GM21825 (cell line): ENCODE results near the gene AP2S1.
"Not testable (repeated sequence)": the region's sequence is repeated elsewhere in the genome, so short reads cannot be mapped to it uniquely, and the experiment has no call there.

Experiments used
- ATAC-seq: cut with Tn5 transposase; IDR thresholded peaks from one replicate; pipeline ENCODE4 v1.9.1; 2021; ENCODE audit warnings: mild to moderate bottlenecking, moderate library complexity; ENCODE audit not compliant: unreplicated experiment

AP2S1 gene

DNA sequence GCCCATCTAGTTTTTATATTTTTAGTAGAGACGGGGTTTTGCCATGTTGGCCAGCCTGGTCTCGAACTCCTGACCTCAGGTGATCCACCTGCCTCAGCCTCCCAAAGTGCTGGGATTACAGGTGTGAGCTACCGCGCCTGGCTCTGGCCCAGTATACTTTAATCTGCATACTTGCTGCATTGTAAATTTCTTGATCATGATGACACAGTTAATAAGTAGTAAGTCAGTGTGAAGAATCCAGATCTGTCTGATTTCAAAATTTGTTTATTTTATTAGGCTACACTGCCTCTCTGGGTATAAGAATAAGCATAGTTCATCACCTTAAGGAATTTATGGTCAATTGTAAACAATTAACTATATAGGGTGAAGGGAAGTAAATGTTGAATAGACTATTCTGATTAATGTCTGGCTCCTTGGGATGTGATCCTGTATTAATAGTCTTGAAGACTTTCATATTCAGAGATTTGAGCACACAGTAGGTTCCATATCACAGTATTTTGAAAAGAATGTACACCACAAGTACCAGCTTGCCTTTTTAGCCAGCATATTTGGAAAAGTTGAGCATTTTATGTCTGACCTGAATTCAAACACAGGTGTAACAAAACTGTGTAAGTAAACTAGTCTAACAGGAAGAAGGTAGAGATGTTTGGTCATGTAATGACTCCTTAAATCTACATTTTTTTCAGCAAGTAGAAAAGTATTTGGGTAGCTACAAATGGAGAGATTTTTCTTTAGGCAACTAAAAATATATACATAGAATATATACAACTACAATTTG, 17.6 kb upstream of the AP2S1 start:
- ATAC-seq = no peak

DNA sequence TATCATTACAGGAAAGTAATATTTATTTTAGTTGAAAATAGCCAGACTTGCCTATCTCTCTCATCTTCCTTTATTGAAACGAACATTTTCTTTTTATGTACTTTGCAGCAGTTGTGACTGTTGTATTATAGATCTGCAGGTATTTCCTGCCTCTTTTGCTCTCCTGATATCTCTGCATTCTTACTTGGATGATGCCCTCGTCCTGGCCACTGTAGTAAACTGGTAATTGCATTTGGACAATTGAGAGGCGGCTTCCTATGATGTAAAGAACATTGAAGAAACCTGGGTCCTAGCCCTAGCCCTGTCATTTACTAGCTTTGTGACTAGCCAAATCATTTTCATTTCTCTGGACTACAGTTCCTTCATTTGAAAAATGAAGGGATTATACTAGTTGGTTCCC, 16.5 kb upstream of the AP2S1 start:
- ATAC-seq = no peak

DNA sequence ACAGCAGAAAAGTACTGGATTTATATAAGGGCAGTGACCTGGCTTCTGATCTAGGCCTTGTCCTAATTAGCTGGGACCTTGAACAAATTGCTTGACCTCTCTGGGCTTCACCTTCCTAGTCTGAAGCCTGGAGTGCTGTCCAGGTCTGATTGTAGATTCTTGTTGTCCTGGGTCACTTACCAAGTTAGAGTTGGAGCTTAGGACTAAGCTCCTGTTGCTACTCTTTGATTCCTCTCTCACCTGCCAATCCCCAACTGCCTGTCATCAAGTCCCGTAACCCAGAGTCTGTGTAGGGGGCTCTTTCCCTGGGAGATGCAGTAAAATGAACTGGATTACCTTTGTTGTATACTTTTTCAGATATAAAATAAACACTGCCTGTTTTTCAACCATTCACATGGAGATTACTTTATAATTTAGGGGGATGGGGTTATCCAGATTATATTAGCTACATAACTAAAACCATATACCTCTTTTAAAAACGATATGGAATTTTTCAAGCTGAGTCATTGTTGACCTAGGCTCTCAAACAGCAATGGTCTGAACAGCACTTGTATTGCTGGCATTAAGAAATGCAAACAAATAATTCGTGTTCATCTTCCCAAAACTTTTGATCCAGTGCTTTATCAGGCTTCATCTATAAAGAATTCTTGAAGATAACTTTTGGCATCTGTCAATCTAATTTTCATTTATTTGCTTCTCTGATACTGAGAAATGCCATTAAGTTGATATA, 15.9 kb upstream of the AP2S1 start:
- no peak for ATAC-seq

DNA sequence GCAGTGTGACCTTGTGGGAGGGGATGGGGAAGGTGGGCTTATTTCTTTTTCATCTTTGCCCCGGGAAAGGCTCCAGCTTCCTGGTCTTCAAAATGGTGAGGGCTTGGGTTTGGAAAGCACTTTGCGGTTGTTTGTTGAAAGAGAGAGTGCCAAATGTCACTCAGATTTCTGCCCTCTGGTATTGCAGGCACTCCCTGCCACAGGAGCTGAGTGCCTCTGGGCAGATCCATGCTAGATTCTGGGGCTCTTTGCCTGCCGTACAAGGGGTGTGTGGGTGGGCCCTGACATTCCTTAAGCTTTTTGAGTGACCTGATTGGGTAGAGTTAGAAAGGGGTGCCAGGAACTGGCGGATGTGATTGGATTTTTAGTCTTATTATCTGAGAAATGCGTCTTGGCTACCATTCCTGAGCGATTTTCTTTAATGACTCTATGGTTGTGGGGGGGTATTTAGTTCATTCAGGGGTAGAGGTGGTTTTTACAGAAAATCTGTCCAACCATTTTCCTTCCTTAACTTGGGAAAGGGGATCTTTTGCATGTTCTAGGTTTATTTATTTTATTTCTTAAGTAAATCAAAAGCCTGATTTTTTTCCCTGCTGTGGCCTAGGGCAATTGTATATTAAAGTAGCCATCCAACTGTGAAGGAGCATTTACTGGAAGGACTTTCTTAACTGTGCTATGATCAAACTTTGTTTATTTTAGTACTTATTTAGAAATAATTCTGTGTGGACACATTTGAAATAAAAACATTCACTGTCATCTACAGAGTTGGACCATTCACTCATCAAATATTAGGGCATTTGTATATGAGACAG, 13.4 kb upstream of the AP2S1 start:
- ATAC-seq = no peak

DNA sequence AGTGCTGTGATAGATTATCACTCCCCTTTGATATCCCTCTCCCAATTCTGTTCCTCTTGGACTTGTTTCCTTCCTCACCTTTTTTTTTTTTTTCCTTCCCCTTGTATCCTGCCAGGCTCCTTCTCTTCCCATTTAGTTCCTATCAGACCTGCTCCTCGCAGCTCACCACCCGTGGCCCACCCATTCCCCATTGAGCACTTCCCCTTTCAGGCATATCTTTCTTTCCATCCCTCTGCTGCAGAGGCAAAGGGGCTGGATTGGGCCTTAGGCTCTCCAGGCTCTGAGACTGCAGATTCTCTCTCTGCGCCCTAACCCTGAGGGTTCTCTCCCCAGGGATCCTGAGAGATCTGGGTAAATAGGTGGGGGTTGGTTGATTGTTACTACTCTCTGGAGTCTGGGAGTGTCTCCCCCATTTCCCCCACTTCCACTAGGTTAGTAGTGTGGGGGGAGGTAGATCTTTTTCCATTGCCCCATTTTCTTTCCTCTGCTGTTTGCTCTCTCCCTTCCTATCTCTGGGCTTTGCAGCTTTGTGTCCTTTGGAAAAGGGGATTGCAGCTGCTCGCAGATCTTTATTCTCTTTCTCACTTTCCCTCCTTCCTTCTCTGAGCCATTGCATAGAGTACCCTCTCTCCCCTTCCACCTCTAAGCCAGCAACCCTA, 12.5 kb upstream of the AP2S1 start:
- no peak for ATAC-seq

DNA sequence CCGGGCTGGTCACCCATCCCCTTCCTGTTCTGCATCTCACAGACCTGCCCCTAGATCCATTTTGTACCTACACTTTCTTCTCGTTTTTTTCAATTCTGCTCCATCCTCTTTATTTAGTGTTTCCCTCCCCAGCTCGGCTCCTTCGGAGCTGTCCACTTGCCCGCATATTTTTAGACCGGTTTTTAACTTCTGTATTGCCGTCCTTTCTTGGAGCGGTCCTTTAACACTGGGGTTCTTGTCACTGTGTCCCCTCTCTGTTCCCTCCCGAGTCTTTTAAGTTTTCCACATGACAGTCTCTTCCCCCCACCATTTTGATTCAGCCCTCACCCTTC, 11.8 kb upstream of the AP2S1 start:
- ATAC-seq = no peak

- no peak for ATAC-seq
Observed at GRCh38 chr19:46861691-46862502, 11.3 kb upstream of the AP2S1 start.

DNA sequence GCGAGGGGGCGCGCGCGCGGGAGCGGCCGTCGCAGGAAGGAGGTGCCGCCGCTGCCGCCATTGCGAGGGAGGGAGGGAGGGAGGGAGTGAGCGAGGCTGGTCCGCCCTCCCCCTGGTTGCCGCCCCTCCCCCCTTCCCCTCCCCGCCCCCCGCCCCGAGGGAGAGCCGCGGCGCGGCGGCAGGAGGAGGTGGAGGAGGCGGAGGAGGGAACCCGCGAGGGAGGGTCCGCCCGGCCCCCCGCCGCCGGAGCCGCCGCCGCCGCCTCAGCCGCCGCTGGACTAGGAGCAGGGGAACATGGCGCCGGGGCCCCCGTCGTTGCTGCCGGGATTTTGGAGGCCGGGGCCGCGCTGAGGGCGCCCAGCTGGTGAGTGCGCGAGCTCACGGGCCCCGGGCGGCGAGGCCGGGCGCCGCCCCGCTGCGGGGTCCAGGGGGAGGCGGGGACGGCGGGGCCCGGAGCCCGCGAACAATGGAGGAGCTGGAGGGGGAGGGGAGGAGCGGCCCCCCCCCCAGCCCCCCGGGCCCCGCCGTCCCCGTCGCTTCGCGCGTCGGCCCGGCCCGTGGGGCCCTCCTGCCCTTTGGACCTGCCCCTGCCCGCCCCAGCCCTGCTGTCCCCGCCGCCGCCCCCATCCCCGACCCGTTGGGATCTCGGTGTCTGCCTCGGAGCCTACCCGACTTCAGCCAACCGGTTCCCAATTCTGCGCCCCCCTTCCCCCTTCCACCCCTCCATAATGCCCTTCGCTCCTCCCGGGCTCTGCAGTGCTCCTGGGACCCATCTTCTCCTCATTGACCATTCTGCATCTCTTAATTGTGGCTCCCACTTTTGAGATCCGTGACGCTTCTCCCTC, 10.4 kb upstream of the AP2S1 start, which contains the start of gene ARHGAP35:
Gene ARHGAP35 (plus strand): TSS at position 152 of the 845 bp plus-strand sequence. CDS start 57,679 bp downstream, outside the sequence.
- ATAC-seq = peak; percentile 10

DNA sequence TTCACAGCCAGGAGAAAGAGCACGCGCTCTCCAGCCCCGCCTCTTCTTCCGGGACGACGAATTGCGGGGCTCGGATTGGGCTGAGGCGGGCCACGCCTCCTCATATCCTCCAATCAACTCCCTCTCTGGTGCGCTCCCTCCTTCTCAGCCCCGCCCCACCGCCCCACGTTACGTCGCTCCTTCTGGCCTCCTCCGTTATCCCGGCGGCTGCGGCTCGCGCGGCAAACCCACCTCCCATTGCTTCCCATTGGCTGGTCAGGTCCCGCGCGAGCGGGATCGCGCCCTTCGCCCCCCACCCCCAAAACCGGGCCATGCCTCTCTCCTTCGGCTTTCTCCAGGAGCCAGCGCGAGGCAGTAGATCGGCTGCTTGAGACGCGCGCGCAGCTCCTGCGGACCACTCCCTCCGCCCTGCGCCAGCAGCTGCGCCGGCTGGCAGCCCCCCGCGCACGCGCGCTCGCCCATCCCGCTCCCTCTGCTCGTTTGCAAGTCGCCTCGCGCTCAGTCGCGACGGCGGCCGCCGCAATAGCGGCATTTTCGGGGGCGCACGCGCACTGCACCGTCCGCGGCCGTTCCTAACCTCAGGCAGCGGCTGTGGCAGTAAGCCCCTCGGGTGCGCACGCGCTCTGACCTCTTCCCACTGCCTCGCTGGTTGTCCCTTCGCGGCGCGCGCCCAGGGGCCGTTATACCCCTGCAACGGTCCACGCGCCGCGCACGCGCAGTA, 9.6 kb upstream of the AP2S1 start:
- ATAC-seq = peak; percentile 66

GRCh38 chr19:46859637-46860124, 9.0 kb upstream of the AP2S1 start:
- no peak for ATAC-seq

GRCh38 chr19:46856062-46857022, 5.7 kb upstream of the AP2S1 start:
- ATAC-seq = no peak

GRCh38 chr19:46854698-46855097, 4.1 kb upstream of the AP2S1 start:
- ATAC-seq = not testable (repeated sequence)

GRCh38 chr19:46852830-46853229, 2.2 kb upstream of the AP2S1 start:
- no peak for ATAC-seq

- no peak for ATAC-seq
Observed at GRCh38 chr19:46849610-46850009, 1.0 kb downstream of the AP2S1 start.

DNA sequence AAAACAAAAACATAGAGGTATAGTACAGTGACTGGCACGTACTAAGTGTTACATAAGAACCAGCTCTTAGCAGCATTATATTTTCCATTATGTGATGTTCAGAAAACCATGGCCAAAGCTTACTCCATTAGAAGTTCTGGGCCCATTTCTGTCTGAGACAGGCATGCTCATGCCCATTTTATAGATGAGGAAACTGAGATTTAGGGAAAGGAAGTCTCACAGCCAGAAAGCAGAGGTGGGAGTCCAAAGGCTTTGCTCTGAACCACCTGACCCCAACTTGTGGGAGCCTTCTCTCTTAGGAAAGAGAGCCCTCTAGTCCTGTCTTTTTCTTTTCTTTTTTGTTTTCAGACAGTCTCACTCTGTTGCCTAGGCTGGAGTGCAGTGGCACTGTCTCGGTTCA, 2.3 kb downstream of the AP2S1 start:
- no peak for ATAC-seq

GRCh38 chr19:46847528-46847927, 3.1 kb downstream of the AP2S1 start:
- no peak for ATAC-seq

- ATAC-seq = no peak
Observed at GRCh38 chr19:46845959-46846459, 4.6 kb downstream of the AP2S1 start.
